Suprapubic skin (tissue), 4 donors: ENCODE data around the gene PTPRN2. TPM values are rescaled to one million over a fixed set of nuclear protein-coding genes. Genes with fewer than 3 reads are reported as not detected.

ENCODE experiments used
- DNase-seq, 2 donors: peaks; one replicate each; pipeline ENCODE4 v3.0.0-alpha.2; 2019; ENCODE audit warnings: low spot score in 2 of 2
- H3K27ac ChIP-seq: fragments of 200-600 bp; sonication (generic); one replicate; pipeline ENCODE4 v1.5.1; 2019
- H3K27me3 ChIP-seq: fragments of 200-600 bp; sonication (generic); one replicate; pipeline ENCODE4 v1.5.1; 2019
- H3K36me3 ChIP-seq: fragments of 200-600 bp; sonication (generic); one replicate; pipeline ENCODE4 v1.5.1; 2019
- H3K4me1 ChIP-seq: fragments of 200-600 bp; sonication (generic); one replicate; pipeline ENCODE4 v1.5.1; 2019
- H3K4me3 ChIP-seq: fragments of 200-600 bp; sonication (generic); one replicate; pipeline ENCODE4 v1.5.1; 2019; ENCODE audit warnings: mild to moderate bottlenecking
- H3K9me3 ChIP-seq: fragments of 200-600 bp; sonication (generic); one replicate; pipeline ENCODE4 v1.5.1; 2019
- EP300 ChIP-seq: sonication (generic); formaldehyde crosslinking; IDR thresholded peaks from one replicate; pipeline ENCODE4 v1.6.1; 2017; ENCODE audit warnings: antibody characterized with exemption
- POLR2A ChIP-seq, 2 donors: fragments of 450-650 bp; IDR thresholded peaks; one replicate each; pipeline ENCODE4 v1.6.1; 2017; ENCODE audit warnings: antibody characterized with exemption in 2 of 2, mild to moderate bottlenecking in 2 of 2, moderate library complexity in 2 of 2
- POLR2AphosphoS5 ChIP-seq, 3 donors: sonication (generic); formaldehyde crosslinking; IDR thresholded peaks; one replicate each; pipeline ENCODE4 v1.6.1; 2017; ENCODE audit warnings: antibody characterized with exemption in 3 of 3
- WGBS: methylation state at CpG from one replicate; pipeline ENCODE4 v1.1.5; 2018; 5-methylcytosine and 5-hydroxymethylcytosine counted together
- total RNA-seq, 4 donors: library from RNA; depleted of rRNA; stranded (reverse); fragments of >200 nt; gene quantifications; one replicate each; pipeline ENCODE4 v1.1.0, GENCODE V29; 2016
- TF ChIP-seq, protein P1 (sequence below), 2 donors: fragments of 200-600 bp in 1 of 2; fragments of 450-650 bp in 1 of 2; sonication (generic) in 1 of 2; IDR thresholded peaks; one replicate each; pipeline ENCODE4 v1.5.1; 2016 to 2019; ENCODE audit warnings: antibody characterized with exemption in 2 of 2, mild to moderate bottlenecking in 1 of 2, moderate library complexity in 1 of 2

The PTPRN2 gene
- total RNA-seq, 4 donors from 2014 or later: 0.23 to 1.8 (median 1.3) TPM

DNA sequence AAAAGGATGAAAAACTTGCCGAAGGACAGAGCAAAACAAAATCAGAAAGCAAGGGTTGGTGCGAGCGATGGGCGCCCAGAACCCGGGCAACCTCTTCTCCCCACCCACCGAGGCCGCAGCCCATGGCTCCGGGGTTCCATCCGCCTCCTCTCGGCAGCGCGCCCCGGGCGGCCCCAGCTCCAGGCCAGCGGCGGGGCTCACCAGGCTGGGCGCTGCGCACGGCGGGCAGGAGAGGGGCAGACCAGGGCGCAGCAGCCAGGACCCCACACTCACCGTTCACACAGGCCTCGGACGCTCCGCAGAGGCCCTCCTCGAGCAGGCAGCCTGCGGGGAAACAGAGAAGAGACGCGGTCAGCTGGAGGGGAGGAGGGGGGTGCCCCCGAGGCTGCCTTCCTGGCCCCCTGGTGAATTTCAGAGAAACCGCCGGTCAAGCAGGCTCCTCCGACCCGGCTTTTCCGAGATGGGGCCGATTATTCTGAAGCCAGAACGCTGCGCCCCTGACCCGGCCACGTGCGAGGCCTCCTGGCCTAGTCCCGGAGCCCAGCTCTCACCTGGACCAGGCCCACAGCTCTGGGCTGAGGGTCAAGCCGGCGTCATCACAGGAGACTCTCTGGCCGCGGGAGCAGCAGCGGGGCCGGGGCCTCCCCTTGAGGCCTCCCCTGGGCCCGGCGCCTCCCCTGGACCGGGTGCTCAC lies 98.0 kb downstream of the PTPRN2 start:
- DNase-seq: no peak
- Histone ChIP-seq H3K9me3 (no peaks in the 10 kb centered on the region), H3K36me3 (no peaks in the 10 kb centered on the region), H3K4me3 (no peak overlapping the region), H3K27ac (no peak overlapping the region), H3K4me1 (no peaks in the 10 kb centered on the region), H3K27me3 (peaks cover 44% of the 10 kb centered on the region)
- 90% methylated on average over 30 of the region's 51 CpGs for WGBS
- TF ChIP-seq POLR2A (IDR thresholded peaks at IDR 0.05) (no peak), EP300 (no peak), POLR2AphosphoS5 (IDR thresholded peaks at IDR 0.05) (no peak)
- TF ChIP-seq, protein P1, sequence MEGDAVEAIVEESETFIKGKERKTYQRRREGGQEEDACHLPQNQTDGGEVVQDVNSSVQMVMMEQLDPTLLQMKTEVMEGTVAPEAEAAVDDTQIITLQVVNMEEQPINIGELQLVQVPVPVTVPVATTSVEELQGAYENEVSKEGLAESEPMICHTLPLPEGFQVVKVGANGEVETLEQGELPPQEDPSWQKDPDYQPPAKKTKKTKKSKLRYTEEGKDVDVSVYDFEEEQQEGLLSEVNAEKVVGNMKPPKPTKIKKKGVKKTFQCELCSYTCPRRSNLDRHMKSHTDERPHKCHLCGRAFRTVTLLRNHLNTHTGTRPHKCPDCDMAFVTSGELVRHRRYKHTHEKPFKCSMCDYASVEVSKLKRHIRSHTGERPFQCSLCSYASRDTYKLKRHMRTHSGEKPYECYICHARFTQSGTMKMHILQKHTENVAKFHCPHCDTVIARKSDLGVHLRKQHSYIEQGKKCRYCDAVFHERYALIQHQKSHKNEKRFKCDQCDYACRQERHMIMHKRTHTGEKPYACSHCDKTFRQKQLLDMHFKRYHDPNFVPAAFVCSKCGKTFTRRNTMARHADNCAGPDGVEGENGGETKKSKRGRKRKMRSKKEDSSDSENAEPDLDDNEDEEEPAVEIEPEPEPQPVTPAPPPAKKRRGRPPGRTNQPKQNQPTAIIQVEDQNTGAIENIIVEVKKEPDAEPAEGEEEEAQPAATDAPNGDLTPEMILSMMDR (IDR thresholded peaks at IDR 0.05): no peak

DNA sequence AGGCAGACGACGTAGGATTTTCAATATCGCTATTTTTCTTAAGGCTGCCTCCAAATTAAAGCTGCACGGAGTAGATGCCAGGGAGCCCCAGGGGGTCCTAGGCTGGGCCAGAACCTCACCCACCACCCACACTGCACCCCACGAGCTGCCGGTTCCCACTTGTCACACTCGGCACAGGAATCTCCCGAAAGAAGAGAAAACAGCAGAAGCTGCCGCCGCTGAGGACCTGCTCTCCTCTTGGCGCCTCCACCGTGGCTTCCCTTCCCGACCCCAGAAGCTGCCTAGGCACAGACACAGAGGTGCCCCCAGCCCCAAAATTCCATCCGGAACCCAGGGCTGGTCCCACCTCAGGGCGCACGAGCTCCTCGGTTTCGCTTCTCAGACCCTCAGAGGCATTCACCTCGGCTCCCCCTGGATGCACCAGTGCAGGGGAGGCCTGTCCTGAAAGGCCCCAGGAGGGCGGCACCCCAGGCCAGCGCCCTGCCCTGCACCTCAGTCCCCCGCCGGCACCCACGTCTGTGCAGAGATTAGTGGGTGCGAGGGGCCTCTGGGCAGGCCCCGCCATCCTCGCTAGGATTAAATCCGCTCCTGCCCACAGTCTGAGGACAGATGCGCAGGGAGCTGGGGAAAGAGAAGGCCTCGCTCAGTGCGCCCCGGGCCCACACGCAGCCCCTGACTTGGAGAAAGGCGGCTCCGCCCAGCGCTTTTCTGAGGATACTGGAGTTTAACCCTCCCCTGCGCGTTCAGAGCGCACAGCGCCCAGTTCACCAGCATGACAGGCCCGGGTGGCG lies 99.2 kb downstream of the PTPRN2 start:
- TF ChIP-seq POLR2A (IDR thresholded peaks at IDR 0.05) (no peak), POLR2AphosphoS5 (IDR thresholded peaks at IDR 0.05) (no peak), EP300 (no peak)
- TF ChIP-seq, protein P1 (IDR thresholded peaks at IDR 0.05): no peak
- no peak for DNase-seq
- Histone ChIP-seq H3K27me3 (peaks cover 37% of the 10 kb centered on the region), H3K4me1 (no peaks in the 10 kb centered on the region), H3K27ac (no peak overlapping the region), H3K36me3 (no peaks in the 10 kb centered on the region), H3K9me3 (no peaks in the 10 kb centered on the region), H3K4me3 (no peak overlapping the region)
- WGBS: 77% methylated on average over 15 of the region's 42 CpGs

DNA sequence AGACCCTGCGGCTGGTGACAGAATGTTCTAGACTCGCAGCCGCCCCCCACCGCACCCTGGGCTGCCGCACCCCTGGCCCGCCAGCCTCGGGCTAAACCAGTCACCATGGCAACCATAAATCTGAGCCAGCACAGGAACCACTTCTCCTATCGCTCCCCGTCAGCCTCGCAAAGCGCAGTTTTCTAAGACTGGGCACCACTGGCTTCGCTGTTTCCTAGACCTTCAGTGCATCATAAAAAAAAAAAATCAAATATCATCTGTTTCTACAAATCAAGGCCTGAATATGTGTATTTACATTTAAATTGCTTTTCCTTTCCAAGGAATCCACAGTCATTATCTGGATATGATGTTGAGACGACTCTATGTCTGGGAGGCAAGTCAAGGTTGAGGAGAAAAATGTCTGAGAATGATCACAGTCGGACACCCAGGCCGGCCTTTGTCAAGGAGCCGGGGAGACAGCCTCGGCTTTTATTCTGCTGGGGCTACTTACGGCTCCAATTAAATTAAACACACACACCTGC lies 99.9 kb downstream of the PTPRN2 start:
- no peak overlapping the region for H3K4me3 ChIP-seq
- peaks cover 35% of the 10 kb centered on the region for H3K27me3 ChIP-seq
- no peaks in the 10 kb centered on the region for H3K36me3 ChIP-seq
- no peak for DNase-seq
- H3K4me1 ChIP-seq: no peaks in the 10 kb centered on the region
- WGBS: 52% methylated on average over 18 of the region's 18 CpGs
- H3K27ac ChIP-seq: no peak overlapping the region
- no peaks in the 10 kb centered on the region for H3K9me3 ChIP-seq
- TF ChIP-seq POLR2A (IDR thresholded peaks at IDR 0.05) (no peak), POLR2AphosphoS5 (IDR thresholded peaks at IDR 0.05) (no peak)
- TF ChIP-seq, protein P1 (IDR thresholded peaks at IDR 0.05): no peak

DNA sequence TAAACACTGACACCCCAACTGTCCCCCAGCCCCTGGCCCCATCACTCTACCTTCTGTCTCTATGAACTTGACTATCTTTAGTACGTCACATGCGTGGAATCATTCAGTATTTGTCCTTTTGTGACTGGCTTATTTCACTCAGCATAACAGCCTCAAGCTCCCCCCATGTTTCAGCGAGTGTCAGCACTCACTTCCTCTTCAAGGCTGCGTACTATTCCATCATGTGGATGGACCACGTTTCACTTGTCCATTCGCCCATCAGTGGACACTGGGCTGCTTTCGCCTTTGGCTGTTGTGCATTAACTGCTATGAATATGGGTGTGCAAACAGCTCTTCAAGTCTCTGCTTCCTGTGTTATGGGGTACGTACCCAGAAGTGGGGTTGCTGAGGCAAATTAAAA lies 100.7 kb downstream of the PTPRN2 start:
- TF ChIP-seq POLR2AphosphoS5 (IDR thresholded peaks at IDR 0.05) (no peak), EP300 (no peak), POLR2A (IDR thresholded peaks at IDR 0.05) (no peak)
- TF ChIP-seq, protein P1 (IDR thresholded peaks at IDR 0.05): no peak
- H3K4me1 ChIP-seq: no peaks in the 10 kb centered on the region
- H3K4me3 ChIP-seq: no peak overlapping the region
- WGBS: 95% methylated on average over 8 of the region's 8 CpGs
- no peak overlapping the region for H3K27ac ChIP-seq
- no peaks in the 10 kb centered on the region for H3K9me3 ChIP-seq
- H3K27me3 ChIP-seq: peaks cover 29% of the 10 kb centered on the region
- no peak for DNase-seq
- H3K36me3 ChIP-seq: no peaks in the 10 kb centered on the region
